ENCODE data around the gene SERPINB6. TPM values are rescaled to one million over a fixed set of nuclear protein-coding genes. Genes with fewer than 3 reads are reported as not detected.
"Not testable (repeated sequence)": the region's sequence is repeated elsewhere in the genome, so short reads cannot be mapped to it uniquely, and the experiment has no call there.

The SERPINB6 gene
- total RNA-seq, 1 experiment from 2014 or later = 39.0 TPM

DNA sequence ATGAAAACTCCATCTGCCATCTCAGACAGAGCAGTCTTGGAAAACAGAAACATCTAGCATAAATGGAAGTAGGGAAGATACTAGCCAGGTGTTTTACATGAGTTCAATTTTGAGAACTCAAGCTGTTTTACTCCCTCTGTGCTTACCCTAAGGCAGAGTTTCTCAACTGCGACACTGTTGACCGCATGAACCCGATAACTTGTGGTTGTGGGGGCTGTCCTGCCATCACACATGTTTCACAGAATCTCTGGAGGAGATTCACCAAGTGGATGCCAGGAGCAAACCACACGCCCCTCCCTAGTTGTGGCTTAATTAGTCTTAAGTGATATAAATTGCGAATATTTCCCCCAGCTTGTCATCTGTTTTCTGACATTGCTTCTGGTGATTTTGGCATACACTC is 2.3 kb upstream of the SERPINB6 start:
- peaks cover 6% of the 10 kb centered on the region; the same call in 1 of the 2 replicates for H3K4me1 ChIP-seq (ENCODE audit: insufficient read depth, low read length)
- H3K36me3 Mint-ChIP-seq (ENCODE audit: insufficient read depth in 1 of 3, low read depth in 3 of 3) = no peaks in the 10 kb centered on the region; a peak in 1 of 7 replicates
- H2BK120ac ChIP-seq (ENCODE audit: low read depth, low read length, poor library complexity, severe bottlenecking) = no peak overlapping the region
- no peaks in the 10 kb centered on the region for H3K79me1 ChIP-seq (ENCODE audit: insufficient read depth, low read depth, low read length, poor library complexity, severe bottlenecking)
- H4K20me1 ChIP-seq (ENCODE audit: control insufficient read depth, insufficient read depth, insufficient read length) = no peaks in the 10 kb centered on the region
- no peak overlapping the region for H3K4me3 Mint-ChIP-seq
- no peaks in the 10 kb centered on the region for H3K27me3 ChIP-seq (ENCODE audit: insufficient read depth, low read length)
- no peak for DNase-seq
- H2AK5ac ChIP-seq (ENCODE audit: insufficient read length, low read length) = no peak overlapping the region
- H3K9me3 Mint-ChIP-seq = peaks cover 0 to 4% of the 10 kb centered on the region in 2 experiments; a peak in 2 of 5 replicates
- no peak overlapping the region for H3K14ac ChIP-seq (ENCODE audit: insufficient read depth, low read length)
- no peak overlapping the region for H2BK5ac ChIP-seq (ENCODE audit: insufficient read length, low read length)
- no peak overlapping the region for H4K91ac ChIP-seq (ENCODE audit: insufficient read length, low read depth, low read length)
- no peak overlapping the region for H3K18ac ChIP-seq (ENCODE audit: insufficient read length, low read depth, low read length)
- no peak overlapping the region for H4K5ac ChIP-seq (ENCODE audit: insufficient read length, low read depth, low read length)
- peaks cover 5% of the 10 kb centered on the region; the same call in 1 of the 2 replicates for H3K27me3 Mint-ChIP-seq (ENCODE audit: low read depth)
- no peak overlapping the region for H3T11ph ChIP-seq (ENCODE audit: low read length)
- peaks cover 6% of the 10 kb centered on the region for H3K23me2 ChIP-seq (ENCODE audit: insufficient read length, low read depth, low read length, poor library complexity, severe bottlenecking)
- no peak overlapping the region for H3K56ac ChIP-seq (ENCODE audit: insufficient read length, low read depth, low read length)
- H3K79me2 ChIP-seq (ENCODE audit: insufficient read depth, low read length) = no peaks in the 10 kb centered on the region
- H3K4me1 Mint-ChIP-seq = peaks cover 30 to 39% of the 10 kb centered on the region in 2 experiments
- TF ChIP-seq, protein P1, sequence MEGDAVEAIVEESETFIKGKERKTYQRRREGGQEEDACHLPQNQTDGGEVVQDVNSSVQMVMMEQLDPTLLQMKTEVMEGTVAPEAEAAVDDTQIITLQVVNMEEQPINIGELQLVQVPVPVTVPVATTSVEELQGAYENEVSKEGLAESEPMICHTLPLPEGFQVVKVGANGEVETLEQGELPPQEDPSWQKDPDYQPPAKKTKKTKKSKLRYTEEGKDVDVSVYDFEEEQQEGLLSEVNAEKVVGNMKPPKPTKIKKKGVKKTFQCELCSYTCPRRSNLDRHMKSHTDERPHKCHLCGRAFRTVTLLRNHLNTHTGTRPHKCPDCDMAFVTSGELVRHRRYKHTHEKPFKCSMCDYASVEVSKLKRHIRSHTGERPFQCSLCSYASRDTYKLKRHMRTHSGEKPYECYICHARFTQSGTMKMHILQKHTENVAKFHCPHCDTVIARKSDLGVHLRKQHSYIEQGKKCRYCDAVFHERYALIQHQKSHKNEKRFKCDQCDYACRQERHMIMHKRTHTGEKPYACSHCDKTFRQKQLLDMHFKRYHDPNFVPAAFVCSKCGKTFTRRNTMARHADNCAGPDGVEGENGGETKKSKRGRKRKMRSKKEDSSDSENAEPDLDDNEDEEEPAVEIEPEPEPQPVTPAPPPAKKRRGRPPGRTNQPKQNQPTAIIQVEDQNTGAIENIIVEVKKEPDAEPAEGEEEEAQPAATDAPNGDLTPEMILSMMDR (conservative IDR thresholded peaks at IDR 0.05) = no peak
- H3K9ac ChIP-seq (ENCODE audit: extremely low read depth, insufficient read length, low read length) = no peak overlapping the region
- H3K9me3 ChIP-seq (ENCODE audit: control insufficient read depth, low read depth, low read length) = no peaks in the 10 kb centered on the region
- no peak overlapping the region for H2BK12ac ChIP-seq (ENCODE audit: insufficient read length, low read depth, low read length)
- WGBS (ENCODE audit: extremely low coverage, insufficient read length, low lambda C conversion rate) = no CpG with 5 or more reads among the region's 5 CpGs
- H2BK20ac ChIP-seq (ENCODE audit: low read depth, low read length, poor library complexity, severe bottlenecking) = no peak overlapping the region
- no peak overlapping the region for H3K27ac Mint-ChIP-seq
- H3K27ac ChIP-seq (ENCODE audit: insufficient read length, low read depth, low read length) = no peak overlapping the region
- H2AFZ ChIP-seq (ENCODE audit: low read length) = no peak overlapping the region
- no peak overlapping the region for H4K8ac ChIP-seq (replicated peaks; ENCODE audit: insufficient read length, low read depth, low read length)
- no peak overlapping the region for H2BK15ac ChIP-seq (ENCODE audit: low read depth, low read length)
- H3K23ac ChIP-seq (ENCODE audit: insufficient read length, low read depth, low read length) = no peak overlapping the region
- H3K4me2 ChIP-seq (ENCODE audit: insufficient read depth, insufficient read length, low read length) = no peak overlapping the region
- H3K4ac ChIP-seq (ENCODE audit: low read depth, low read length) = no peak overlapping the region

DNA sequence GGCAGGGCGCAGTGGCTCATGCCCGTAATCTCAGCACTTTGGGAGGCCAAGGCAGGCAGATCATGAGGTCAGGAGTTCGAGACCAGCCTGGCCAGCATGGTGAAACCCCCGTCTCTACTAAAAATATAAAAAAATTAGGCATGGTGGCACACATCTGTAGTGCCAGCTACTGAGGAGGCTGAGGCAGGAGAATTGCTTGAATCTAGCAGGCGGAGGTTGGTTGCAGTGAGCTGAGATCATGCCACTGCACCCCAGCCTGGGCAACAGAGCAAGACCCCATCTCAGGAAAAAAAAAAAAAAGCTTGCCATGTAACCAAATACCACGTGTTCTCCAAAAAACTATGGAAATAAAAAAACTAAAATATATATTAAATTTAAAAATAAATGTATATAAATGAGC is 1.8 kb upstream of the SERPINB6 start:
- H2AFZ ChIP-seq (ENCODE audit: low read length); H2BK120ac ChIP-seq (ENCODE audit: low read depth, low read length, poor library complexity, severe bottlenecking); H3K27me3 ChIP-seq (ENCODE audit: insufficient read depth, low read length); DNase-seq; H3K4me1 ChIP-seq (ENCODE audit: insufficient read depth, low read length); H3K23me2 ChIP-seq (ENCODE audit: insufficient read length, low read depth, low read length, poor library complexity, severe bottlenecking); H4K8ac ChIP-seq (replicated peaks; ENCODE audit: insufficient read length, low read depth, low read length); H2AK5ac ChIP-seq (ENCODE audit: insufficient read length, low read length); H3K18ac ChIP-seq (ENCODE audit: insufficient read length, low read depth, low read length); H3K27ac Mint-ChIP-seq; H4K91ac ChIP-seq (ENCODE audit: insufficient read length, low read depth, low read length); H3K79me1 ChIP-seq (ENCODE audit: insufficient read depth, low read depth, low read length, poor library complexity, severe bottlenecking); H3K9ac ChIP-seq (ENCODE audit: extremely low read depth, insufficient read length, low read length); H2BK20ac ChIP-seq (ENCODE audit: low read depth, low read length, poor library complexity, severe bottlenecking); H3K9me3 Mint-ChIP-seq; H3K9me3 ChIP-seq (ENCODE audit: control insufficient read depth, low read depth, low read length); H3K56ac ChIP-seq (ENCODE audit: insufficient read length, low read depth, low read length); H2BK5ac ChIP-seq (ENCODE audit: insufficient read length, low read length); H3K14ac ChIP-seq (ENCODE audit: insufficient read depth, low read length); H3K4me2 ChIP-seq (ENCODE audit: insufficient read depth, insufficient read length, low read length); H3K79me2 ChIP-seq (ENCODE audit: insufficient read depth, low read length); H3K4ac ChIP-seq (ENCODE audit: low read depth, low read length); H3K36me3 Mint-ChIP-seq (ENCODE audit: insufficient read depth in 1 of 3, low read depth in 3 of 3); H2BK12ac ChIP-seq (ENCODE audit: insufficient read length, low read depth, low read length); H4K5ac ChIP-seq (ENCODE audit: insufficient read length, low read depth, low read length); H3T11ph ChIP-seq (ENCODE audit: low read length); H4K20me1 ChIP-seq (ENCODE audit: control insufficient read depth, insufficient read depth, insufficient read length); H3K27ac ChIP-seq (ENCODE audit: insufficient read length, low read depth, low read length); H3K23ac ChIP-seq (ENCODE audit: insufficient read length, low read depth, low read length); H3K27me3 Mint-ChIP-seq (ENCODE audit: low read depth); H2BK15ac ChIP-seq (ENCODE audit: low read depth, low read length): not testable (repeated sequence)
- Mint-ChIP-seq H3K4me3 (peak overlapping the region in 1 of 2 experiments; percentile 69; a peak in 1 of 5 replicates), H3K4me1 (peaks cover 28 to 37% of the 10 kb centered on the region in 2 experiments)
- no CpG with 5 or more reads among the region's 6 CpGs for WGBS (ENCODE audit: extremely low coverage, insufficient read length, low lambda C conversion rate)

Measured in H9 (cell line).